ENCODE measurements around the gene CRACR2A.

The CRACR2A gene

GRCh38 chr12:3613641-3614395 is 139.1 kb downstream of the CRACR2A start:
- DNase-seq = no peak

DNA sequence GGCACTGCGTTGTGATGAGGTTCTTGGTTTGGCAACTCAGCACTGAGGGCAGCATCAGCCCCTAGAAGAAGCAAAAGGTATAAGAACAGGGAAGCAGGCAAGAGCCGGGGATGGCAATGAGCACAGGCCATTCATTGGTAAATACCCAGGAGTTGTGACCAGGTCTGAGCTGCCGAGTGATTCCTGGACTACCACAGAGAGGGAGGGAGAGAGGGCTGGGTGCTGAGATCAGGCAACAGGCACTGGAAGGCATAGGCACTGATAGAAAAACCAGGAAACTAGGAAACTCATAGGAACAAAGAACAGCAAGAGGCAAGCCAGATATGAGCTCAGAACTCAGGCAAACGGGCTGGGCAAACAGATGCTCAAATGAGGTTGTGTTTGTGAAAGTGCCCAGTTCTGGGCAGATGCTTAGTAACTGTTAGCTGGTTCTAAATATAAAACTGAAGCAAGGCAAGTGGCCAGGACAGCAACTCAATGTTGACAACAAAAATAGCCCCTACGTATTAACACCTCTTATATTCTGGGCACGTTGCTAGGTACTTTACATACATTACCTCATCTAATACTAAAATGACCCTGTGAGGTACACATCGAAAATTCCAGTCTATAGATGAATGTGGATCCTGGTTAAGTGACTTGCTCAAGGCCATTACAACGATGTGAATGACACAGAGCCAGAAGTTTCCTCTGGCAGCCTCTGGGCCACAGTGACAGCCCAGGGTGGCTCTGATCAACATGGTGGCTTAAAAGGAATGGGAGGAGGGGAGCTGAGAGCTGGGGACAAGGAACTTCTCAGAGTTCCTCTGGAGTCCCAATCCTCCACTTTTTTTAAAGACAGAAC is 140.8 kb downstream of the CRACR2A start:
- DNase-seq = no peak

- DNase-seq = no peak
Observed at GRCh38 chr12:3607821-3608220, 145.1 kb downstream of the CRACR2A start.

- DNase-seq = no peak
Observed at GRCh38 chr12:3607039-3607720, 145.7 kb downstream of the CRACR2A start.

DNA sequence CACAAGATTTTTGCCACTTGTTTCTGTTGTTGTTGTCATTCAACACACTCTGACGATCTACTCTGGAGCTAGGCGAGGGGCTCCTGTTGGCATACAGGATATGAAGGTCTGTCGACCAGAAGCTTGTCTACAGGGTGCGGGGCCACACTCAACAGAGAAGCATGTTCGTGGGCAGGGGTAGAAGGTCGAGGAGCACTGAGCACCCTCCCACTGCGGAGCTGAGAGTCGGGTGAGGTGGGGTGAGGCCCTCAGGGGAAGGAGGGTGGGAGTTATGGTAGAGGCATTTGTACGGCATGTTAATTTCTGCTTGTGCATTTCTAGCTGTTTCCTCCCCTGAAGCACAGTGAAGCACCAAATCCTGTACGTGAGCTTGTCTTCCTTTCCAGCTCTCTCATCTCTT is 146.8 kb downstream of the CRACR2A start:
- DNase-seq = no peak

DNA sequence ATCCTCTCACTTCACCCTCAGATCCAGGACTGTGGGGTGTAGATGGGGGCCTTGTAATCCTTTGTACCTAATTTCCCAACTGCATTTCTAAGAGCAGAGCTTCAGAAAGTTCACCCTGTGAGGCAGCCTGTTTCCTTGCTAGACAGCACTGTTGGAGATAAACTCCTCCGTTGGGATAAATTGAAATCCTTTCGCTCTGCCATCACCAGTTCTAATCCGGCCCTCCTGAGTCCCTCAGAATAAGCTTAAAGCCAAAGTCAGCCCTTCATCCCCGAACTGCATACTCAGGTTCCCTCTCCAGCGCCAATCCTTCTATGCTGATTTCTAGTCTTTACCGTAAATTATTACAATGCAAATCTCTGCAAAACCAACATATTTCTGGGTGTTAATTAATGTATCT is 147.2 kb downstream of the CRACR2A start:
- DNase-seq = no peak

DNA sequence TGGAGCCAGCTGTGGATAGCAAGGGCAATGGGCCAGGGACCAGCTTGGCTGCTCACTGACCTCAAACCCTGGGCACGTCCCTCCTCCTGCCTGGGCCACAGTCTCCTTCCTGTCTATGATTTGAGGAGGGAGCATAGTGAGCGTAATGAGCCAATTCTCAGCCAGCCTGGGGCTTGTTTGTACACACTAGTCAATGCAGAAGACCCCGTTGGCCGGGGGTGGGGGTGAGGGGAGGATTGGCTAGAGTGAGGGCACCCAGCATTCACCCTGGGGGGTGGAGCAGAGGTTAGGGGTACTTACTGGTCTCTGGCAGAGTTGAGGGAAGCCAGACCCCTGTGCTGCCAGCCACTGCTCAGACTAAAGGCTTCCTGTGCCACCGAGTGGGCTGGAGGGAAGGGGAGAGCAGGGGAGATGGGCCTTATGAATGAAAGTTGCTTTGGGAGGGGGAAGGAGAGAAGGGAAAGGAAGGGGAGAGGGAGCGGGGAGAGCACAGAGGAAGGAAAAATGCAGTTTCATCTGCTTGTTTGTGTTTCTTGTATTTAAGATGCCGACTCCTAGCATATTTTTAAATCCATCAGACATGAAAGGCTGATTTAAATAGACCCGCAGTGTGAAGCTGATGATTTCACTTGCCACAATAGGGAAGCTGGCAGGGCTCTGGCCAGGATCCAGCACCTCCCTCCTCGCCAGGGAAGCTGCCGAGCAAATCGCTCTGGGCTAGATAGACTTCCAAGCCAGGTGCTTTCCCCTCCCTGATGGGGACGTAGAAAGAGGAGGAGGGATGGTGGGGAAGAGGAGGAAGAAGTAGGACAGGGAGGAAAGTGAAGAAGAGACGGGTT is 147.9 kb downstream of the CRACR2A start:
- DNase-seq = no peak

DNA sequence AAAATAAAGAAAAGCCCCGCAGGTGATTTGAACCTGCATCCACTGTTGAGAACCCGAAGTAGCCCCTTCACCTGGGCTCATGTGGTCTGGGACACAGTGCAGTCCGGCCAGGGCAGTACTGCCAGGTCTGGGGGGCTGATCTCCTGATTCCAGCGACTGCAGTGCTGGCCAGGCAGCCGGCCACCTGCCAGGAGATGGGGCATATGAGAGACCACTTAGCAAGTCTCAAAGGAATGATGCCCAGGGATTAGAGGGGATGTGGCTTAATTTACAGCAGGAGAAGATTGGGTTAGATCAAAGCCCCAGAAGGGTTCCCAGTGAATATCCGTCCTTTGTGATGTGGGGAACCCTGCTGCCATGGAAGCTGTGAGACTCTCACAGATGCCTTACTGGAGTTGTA is 148.6 kb downstream of the CRACR2A start:
- no peak for DNase-seq

GRCh38 chr12:3603576-3603975 is 149.3 kb downstream of the CRACR2A start:
- no peak for DNase-seq

GRCh38 chr12:3602488-3602887 is 150.4 kb downstream of the CRACR2A start:
- DNase-seq = no peak

DNA sequence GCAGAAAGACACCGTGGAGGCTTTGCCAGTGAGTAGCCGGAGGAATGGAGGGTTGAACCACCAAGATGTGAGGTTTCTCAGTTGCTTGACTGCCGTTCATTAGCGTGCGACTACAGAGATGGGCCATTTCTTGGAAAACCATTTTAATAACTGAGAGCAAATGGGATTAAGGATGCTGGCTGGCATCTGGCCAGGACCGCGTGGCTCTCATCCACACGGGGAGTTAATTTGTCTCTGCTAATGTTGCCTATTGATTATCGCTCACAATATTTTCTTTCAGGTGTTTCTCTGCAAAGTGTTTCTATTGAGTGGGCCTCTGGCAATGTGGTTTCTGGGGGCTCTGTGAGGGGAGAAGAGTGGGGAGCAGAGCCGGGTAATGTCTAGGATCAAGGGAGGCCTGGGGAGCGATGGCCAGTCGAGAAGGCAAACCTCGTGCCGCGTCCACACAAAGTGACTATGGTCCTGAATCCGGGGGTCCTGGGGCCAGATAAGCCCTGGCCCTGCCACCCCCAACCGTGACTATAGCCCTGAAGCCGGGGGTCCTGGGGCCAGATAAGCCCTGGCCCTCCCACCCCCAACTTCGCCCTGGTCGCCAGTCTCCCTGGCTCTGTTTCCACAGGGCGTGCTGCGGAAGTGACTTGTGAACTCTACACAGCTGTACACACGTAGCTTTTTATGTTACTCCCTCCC is 151.3 kb downstream of the CRACR2A start:
- no peak for DNase-seq

DNA sequence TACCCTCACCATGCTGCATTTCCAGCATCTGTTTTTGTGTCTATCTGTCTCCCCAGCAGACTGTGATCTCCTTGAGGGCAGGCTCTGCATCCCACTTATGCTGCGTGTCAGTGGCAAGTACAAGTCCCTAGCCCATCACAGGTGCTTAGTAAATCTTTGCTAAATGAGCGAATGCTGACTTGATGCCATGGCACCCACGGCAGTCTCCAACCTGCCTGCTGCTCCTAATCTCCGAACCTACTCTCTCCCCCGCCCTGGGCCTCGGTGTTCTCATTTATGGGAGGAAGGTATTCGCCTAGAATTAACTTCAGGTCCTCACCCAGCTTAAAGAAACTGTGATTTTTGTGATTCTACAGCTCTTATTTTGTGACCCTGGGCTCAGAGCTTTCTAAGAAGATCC is 152.0 kb downstream of the CRACR2A start:
- DNase-seq = no peak

DNA sequence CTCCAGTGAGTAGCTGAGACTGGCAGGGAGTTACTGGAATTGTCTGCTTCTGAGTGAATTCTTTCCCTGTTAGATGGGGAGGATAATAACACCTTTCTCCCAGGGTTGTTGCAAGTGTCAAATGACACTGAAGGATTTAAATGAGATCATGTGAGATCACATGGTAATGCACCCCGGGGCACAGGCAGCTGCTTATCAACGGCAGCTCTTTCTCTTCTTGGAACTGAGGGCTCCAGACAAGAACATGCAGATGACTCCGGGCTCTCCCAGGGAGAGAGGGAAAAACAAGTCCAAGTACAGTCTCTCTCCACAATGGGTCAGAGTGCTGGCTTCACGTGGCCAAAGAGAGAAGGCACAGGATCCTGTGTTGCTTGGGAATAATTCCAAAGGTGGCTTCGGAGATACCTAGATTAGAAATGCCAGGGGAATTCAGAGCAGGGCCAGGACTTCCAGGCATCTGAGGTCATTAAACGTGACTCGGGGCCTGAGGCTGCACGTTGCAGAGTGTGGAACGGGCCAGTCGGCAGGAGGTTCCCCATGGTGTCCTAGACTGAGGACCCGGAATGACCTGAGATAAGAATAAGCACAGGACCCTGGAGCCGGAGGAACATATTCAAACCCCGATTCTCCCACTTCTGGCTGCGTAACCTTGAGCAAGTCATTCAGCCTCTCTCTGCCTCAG is 152.7 kb downstream of the CRACR2A start:
- no peak for DNase-seq

GRCh38 chr12:3598896-3599860 is 153.7 kb downstream of the CRACR2A start:
- DNase-seq = no peak

GRCh38 chr12:3597526-3598210 is 155.2 kb downstream of the CRACR2A start:
- DNase-seq = no peak

DNA sequence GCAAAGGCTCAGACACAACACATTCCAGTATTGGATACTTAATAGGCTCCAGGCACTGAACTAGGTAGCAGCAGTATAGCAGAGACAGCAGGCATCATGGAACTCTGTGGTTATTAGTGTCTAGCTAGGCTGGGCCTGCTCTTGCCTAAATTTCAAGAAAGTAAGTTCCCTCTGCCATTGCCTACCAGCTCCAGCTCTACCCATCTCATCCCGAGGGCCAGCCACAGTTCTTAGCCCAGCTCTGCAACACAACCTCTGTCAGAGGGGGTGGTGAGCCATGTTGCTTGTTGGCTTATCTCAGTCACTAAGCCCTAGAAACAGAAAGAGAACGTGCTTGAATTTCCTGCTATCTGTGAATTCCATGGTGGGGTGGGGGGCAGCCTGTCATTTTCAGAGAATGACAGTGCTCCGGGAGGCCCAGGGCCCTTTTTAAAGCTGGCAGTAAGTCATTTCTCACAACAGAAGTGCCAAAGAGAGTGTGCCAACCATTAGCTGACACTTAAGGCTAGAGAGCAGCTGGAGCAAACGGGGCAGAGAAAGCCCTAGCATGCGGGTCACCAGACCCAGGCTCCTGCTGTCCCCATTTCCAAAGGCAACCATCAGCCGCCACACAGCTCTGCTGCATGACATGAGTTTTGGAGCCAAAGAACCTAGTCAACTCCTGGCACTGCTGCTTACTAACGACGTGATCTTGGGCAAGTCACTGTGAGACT is 156.1 kb downstream of the CRACR2A start:
- DNase-seq = no peak

DNA sequence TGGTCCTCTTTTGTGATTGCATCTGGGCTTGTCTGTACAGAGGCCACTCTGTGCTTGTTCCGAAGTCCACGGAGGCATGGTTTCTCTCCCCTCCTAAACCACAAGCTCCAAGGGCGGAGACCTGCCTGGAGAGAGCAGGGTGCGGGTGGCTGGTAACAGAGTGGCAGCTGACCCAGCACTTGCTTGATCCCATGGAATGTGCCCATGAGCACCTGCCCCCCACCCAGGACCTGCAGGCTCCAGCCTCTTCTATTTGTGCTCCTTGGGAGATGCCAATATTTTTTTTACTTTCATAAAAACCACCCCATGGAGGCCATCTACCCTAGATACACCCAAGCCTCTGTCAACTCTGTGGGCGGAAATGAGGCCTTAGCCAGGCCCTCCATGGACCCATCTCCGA is 157.2 kb downstream of the CRACR2A start:
- DNase-seq = no peak

DNA sequence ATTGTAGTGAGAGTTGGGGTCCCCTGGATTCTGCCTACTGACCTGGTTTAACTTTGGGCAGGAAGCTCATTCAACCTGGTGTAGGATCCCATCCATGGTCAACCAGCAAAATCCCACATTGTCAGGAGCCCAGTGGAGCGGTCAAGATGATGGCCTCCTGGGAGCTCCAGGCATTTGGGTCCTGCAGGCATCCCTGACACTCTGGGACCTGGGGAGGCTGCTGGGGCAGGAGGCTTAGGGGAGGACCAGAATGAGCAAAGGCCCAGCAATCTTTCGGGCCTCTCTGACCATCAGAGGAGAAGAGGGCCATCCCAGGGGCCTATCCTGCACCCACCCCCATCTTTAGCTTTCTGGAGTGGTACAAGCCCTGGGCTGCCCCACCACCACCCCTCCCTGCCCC is 157.9 kb downstream of the CRACR2A start:
- DNase-seq = no peak

GRCh38 chr12:3593906-3594483 is 158.9 kb downstream of the CRACR2A start:
- DNase-seq = no peak
